Stimulated activated CD4-positive, alpha-beta T cell treated with anti-CD3 and anti-CD28 coated beads, TNF-alpha, amount 100 ng/mL, for 4 hours (primary cell): ENCODE data around the gene PRDM15.

Experiments
- DNase-seq, 3 experiments: peaks; one replicate each; pipeline ENCODE4 v3.0.0-alpha.2; 2020; ENCODE audit warnings: low read depth in 3 of 3

PRDM15 gene

GRCh38 chr21:41825881-41826280, 53.3 kb downstream of the PRDM15 start:
- DNase-seq, result no peak

DNA sequence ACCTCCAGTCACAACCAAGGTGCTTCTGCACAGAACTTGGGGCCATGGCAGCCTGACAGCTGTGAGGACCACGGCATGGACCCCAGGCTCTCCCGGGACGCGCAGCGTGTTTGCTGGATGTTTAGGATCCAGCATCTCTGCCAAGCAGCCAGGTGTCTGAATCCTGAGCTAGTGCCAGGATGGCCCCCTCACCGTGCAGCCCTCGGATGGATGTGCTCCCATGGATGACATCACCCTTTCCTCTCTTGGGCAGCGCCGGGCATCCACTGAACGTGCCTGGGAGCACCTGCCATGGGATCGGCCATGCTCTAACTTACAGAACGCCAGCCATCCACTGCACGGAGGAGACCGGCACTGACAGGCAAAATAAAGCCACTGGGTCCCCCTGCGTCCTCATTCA, 53.9 kb downstream of the PRDM15 start:
- no peak for DNase-seq

GRCh38 chr21:41824466-41825207, 54.5 kb downstream of the PRDM15 start:
- DNase-seq, result no peak

DNA sequence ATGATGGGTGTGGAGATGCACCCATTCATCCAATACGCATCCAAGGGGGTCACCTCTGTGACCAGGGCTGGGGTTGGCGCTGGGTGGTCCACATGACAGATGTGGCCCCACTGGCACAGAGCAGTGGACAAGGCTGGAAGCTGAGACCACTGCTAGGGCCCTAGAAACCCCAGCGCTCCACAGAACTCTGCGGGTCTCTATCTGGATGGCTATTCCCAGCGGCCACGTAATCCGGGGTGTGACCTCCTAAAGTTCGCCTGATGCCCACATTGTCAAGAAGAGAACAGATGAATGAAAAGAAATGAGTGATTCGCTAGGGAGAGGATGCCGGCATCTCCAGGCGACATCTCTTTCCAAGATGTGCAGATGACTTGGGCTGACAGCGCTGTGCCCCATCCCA, 55.2 kb downstream of the PRDM15 start:
- no peak for DNase-seq

DNA sequence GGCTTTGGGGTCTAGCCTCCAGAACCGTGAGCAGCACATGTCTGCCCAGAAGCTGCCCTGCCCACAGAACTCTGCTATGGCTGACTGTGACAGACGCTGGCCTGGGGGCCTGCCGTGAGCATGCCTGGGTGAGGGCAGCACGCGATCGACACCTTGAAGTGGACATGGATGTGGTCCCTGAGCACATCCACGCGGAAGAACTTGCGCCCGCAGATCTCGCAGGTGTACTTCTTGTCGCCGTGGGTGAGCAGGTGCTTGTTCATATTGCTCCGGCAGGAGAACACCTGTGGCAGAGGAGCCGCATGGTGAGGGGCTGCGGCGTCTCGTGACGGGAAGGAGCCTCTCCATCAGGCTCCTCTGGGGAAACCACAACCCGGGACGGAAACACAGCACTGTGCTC, 56.0 kb downstream of the PRDM15 start:
- no peak for DNase-seq

GRCh38 chr21:41821756-41822431, 57.2 kb downstream of the PRDM15 start:
- no peak for DNase-seq

- DNase-seq, result no peak
Observed at GRCh38 chr21:41821081-41821755, 57.9 kb downstream of the PRDM15 start.

GRCh38 chr21:41820384-41821080, 58.6 kb downstream of the PRDM15 start:
- DNase-seq, result no peak

DNA sequence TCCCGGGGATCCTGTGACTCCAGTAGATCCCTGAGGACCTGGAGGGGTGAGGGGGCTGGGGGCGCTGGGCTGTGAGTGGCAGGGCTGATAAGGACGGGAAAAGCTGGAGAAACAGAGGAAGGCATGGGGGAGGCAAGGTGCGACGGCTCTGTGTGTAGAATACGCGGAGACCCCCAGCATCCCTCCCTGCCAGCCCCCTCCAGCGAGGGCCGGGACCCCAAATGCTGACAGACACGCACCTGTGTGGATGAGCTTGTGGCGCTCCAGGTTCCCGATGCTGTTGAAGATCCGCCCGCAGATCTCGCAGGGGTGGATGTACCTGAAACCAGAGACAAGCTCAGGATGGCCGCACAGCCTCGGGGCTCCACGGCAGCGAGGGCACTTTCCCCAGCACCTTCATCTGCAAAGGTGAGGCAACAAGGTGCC, 59.3 kb downstream of the PRDM15 start:
- no peak for DNase-seq

GRCh38 chr21:41819236-41819855, 59.8 kb downstream of the PRDM15 start:
- DNase-seq, result no peak

GRCh38 chr21:41817877-41818855, 61.0 kb downstream of the PRDM15 start:
- no peak for DNase-seq

GRCh38 chr21:41817228-41817627, 61.9 kb downstream of the PRDM15 start:
- DNase-seq, result no peak

DNA sequence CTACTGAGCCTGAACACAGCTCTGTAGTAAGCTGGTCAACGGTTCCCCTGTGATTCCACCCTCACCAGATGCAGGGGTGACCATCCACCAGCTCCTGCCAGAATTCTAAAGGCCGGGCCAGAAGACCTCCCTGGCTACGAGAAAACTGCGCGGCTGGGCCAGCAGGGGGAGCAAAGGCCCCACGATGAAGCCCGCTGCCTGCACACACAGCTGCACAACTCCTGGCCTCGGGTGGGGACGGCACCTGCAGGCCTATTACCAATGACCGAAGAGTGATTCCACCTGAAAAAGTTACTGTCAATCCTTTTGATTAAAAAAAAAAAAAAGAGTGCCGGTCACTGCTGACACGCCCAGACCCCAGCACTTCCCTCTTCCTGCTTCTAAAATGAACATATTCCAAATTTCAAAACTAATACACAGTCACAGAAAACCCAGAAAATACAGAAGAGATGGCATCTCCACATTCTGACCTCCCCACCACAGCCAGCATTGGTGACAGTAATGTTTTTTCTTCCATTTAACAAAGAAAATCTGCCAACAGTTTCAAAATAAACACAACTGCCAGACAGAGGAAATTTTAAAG, 62.5 kb downstream of the PRDM15 start:
- DNase-seq, result peak; percentile 28 to 50 (median 29)

DNA sequence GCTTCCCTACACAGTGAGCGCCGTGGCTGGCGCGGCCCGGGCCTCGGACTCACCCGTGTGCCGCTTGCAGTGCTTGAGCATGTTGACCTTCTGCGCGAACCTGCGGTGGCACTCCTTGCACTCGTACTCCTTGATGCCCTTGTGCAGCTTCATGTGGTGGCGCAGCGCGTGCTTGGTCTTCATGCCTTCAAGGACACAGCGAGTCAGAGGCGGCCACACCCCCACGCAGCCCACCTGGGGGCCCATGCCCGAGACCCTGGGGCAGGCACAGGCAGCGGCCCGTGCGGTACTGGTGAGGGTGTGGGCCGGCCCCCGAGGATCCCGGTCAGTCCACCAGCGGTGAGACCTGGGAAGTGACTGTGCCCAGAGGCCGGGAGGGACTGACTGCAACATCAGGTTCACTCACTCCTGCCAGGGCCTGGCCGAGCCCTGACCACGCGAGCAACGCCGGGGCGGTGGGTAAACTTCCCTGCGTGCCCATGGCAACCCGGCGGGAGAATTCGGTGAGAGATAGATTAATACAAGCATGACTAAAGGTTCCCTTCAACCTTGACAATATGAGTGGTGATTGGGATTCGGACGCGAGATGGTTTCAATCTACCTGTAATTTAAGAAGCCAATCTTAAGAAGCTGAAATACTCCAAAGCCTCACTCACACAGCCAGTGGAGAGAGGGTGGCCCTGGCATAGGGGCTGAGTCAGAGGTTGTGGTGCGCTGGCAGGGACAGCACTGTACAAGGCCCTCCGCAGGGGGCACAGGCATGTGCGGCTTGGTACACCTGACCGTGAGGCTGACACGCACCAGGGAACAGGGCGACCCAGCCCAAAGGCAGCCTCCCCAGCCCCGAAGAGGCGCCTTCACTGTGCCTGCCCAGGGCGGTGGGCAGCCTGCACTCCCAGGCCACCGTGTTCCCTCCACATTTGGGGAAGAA, 63.2 kb downstream of the PRDM15 start:
- DNase-seq, result no peak

DNA sequence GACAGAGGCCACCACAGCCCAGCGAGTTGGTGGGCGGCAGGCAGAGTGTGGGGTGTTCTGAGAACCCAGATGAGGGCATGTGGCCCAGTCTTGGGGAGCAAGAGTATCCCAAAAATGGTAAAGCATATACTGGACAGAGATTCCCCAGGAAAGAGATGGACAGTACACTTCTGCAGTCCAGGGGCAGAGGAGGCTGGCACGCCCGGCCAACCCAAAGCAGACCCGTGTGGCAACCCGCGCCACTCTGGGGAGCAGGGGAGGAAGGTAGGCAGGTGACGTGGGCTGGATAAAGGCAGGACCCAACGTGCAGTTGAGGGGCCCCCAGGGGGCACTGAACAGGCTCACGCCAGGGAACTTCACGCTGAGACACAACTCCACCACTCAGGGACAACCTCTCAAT, 65.9 kb downstream of the PRDM15 start:
- no peak for DNase-seq

DNA sequence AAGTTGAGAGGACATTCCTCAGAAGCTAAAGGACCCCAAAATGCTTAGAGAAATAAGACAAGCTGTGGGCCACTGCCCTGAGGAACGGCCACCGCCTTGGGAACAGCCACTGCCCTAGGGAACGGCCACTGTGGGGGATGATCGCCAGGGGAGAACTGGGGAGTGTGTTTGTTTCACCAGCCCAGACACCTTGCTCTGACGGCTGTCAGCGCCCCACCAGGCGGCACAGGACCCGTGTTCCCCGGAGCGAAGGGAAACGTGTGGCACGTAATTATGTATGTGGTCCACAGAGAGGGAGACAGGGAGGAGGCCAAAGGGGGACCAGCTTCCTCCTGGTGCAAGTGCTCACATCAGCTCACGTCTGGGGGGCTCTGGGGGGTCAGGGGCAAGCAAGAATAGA, 66.5 kb downstream of the PRDM15 start:
- DNase-seq, result no peak

GRCh38 chr21:41810597-41810932, 68.6 kb downstream of the PRDM15 start:
- no peak for DNase-seq

DNA sequence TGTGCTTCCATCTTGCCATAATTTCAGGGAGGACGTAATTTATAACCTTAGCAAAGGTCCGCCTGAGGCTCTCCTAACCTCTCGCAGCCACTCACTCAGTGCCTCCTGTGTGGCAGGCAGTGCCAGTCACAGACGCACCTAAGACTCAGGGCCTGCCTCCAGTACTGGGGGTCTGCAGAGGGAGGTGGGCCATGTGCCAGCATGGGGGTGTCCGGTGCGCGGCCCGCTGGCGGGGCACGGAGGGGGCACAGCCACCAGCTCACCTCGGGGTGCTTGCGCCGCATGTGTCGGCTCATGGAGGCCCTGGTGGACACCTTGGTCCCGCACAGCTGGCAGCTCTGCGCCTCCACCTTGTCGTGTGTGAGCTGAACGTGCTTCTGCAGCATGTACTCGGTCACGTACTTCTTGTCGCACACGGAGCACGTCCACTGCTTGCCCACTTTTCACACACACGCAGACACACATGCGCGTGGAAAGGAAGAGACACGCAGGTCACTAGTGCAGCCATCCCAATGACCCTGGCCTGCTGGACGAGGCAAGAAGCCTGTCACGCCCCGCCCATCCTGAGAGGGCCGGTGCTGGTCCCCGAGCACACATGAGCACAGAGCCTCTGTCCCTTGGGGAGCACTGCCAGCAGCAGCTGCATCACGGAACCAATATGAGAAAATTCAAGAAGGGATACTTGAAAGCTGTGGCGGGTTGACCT, 69.1 kb downstream of the PRDM15 start:
- no peak for DNase-seq

GRCh38 chr21:41808846-41809245, 70.3 kb downstream of the PRDM15 start:
- no peak for DNase-seq
